Fibroblast of the conjunctiva (primary cell): ENCODE measurements around the gene CEP95.
"Not testable (repeated sequence)": the region's sequence is repeated elsewhere in the genome, so short reads cannot be mapped to it uniquely, and the experiment has no call there.

Experiments
- DNase-seq: peaks from one replicate; pipeline ENCODE4 v3.0.0-alpha.2; 2010; ENCODE audit warnings: low read depth

The CEP95 gene

DNA sequence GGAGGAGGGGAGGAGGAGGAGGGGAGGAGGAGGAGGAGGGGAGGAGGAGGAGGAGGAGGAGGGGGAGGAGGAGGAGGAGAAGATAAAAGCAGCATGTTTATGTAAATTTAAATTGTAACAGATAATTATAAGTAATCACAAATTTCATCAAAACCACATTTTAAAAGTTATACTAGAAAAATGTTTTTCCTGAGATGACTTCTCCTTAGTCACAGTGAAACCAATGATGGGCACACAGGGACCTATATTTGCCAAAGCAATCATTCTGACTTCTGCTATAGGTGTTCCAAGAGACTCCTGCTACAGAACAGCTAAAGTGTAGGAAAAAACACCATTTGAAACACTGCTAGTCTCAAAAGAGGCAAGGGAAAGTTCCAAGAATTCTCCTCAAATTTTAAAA is 66.4 kb downstream of the CEP95 start:
- no peak for DNase-seq

DNA sequence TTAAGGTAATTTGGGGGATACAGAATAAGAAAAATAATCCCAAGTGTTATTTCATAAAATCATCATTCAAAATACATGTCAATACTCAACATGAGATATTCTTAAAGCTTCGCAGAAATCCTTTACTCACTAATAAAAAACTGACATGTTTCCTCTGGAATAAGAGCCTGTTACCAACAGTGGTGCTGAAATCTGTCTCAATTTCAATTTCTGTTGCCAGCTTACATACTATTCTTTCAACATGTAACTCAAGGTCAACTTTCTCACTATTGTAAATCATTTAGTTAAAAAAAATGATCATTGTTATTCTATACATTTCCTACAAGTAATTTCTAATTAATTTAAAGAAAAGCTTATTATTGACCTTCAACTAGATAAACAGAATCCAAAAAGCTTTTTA is 67.9 kb downstream of the CEP95 start:
- no peak for DNase-seq

DNA sequence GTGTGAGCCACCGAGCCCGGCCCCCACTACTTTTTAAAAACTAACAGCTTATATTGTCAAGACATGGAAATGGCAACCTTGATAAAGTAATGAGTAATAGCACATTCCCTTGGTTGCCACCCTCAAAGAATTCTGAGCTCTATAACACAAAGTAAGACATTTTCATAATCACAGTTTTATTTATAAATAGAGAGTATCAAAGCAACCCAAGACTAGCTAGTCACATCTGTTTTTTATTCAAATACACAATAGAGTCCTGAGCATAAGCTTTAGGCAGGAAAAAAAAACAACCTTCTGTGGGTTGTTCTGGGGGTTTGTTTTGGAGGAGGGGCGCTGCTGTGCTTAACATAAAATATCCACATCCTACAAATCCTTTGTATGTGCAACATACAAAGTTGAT is 68.7 kb downstream of the CEP95 start:
- no peak for DNase-seq

DNA sequence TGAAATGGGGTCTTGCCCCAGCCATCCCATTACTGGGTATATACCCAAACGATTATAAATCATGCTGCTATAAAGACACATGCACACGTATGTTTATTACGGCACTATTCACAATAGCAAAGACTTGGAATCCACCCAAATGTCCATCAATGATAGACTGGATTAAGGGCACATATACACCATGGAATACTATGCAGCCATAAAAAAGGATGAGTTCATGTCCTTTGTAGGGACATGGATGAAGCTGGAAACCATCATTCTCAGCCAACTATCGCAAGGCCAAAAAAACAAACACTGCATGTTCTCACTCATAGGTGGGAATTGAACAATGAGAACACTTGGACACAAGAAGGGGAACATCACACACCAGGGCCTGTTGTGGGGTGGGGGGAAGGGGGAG is 70.2 kb downstream of the CEP95 start:
- not testable (repeated sequence) for DNase-seq

DNA sequence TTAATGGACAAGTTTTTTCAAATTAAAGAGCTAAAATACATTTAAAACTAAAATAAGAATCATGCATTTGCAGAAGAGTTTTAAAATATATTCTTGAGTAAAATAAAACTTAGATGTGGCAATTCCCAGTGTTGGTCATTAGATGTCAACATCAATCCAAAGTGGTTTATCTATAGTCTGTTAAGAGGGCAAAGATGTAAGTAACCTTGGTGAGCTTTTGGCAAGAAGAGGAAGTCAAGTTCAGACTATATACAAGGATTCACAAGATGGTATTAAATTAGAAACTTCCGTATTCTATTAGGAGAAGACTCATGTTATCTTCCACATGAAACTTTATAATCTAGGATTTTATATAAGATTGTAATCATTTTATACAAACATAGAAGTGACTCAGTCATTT is 73.1 kb downstream of the CEP95 start:
- no peak for DNase-seq

DNA sequence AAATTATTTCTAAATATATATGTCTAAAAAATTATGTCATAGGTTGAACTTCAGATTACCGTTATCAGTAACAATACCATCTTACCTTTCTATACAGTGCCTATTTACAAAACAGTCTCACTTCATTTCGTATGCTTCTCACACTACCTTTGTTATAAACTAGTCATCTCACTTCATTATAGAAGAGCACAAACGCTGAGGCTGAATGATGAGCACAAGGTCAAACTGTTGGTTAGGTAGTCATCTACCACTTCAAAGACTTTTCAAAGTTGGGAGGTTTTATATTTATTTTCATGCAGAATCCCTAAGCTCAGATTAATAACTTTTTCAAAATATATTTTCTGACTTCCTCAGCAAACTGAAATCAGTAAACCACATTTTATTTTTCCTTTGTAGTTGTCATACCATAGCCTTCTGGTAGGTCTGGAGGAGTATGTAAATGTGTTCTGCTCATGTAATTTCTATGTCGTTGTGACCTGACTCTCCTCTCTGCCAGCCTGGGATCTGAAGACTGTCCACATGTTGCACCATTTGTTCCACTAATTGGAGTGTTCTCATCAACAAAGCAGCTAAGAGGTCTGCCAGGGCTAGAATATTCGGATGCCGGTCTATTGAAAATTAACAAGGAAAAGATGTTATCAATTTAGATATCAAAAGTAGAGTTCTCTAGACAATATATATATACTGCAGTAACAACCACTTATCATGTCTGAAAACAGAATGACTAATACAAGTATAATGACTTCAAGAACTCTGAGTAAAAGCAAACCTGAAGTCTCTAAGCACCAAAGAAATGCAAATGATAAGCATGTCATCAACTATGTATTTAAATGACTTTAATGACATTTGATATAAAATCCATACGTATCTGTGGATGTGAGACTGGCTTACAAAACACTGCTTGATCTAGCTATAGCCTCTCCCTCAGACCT is 73.9 kb downstream of the CEP95 start:
- no peak for DNase-seq

DNA sequence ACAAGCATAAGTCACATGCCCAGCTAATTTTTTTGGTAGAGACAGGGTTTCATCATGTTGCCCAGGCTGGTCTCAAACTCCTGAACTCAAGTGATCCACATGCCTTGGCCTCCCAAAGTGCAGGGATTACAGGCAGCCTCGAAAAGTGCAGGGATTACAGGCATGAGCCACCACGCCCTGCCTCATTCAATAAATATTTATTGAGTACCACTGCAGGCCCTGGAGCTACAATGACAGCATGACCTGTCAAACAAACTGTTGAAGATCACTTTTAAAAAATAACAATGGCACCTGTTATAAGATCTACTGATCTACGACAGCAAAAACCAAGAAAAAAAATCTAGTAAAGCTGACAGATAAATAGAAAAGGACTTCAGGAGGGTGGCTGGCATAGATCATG is 76.3 kb downstream of the CEP95 start:
- no peak for DNase-seq

DNA sequence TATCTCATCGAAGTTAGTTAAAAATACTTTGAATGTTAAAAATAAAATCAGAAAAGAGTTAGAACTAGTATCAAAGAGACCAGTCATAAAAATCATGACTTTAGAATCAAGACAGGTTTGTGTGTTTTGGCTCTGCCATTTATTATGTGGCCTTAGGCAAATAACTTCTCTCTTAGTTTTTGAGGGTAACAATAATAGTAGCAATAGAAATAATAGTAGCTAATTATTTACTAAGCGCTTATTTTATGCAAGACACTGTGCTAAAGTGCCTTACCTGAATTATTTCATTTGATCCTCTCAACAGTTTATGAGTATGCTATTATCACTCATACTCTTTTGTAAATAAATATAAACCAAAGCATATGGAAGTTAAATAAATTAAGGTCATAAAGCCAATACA is 78.4 kb downstream of the CEP95 start:
- no peak for DNase-seq
